Measurements from ENCODE around the gene HOXC10.

DNA sequence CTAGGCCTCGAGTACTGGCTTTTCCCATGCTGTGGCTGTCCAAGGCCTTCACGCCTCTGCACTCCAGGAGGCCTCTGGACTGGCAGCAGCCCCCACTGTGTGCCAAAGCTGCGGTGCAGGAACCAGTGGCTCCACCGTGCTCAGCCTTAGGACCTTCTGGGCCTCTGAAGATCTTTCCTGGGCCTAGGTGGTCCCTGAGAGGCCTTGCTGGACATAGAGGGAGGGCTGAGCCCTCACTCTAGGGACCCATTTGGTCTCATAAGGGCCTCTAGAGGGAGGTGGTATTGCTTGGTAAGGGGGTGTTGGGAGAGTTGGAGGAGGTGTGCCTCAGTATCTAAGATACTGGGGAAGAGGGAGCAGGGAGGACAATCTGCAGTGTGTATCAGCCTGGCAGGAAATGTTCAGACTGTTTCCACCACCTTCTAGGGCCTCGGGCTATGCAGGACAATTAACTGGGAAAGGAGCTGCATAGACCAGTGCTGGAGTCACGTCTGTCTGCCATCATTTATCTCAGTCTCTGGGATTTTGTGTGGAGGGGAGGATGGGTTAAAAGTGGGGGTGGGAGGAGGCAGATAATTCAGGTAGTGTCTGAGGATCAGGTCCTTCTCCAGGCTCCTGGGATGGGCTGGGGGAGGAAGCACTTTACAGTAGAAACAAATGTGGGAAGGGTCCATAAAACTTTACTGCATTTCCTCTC, 50.8 kb downstream of the HOXC10 start:
- TF ChIP-seq, protein P1, sequence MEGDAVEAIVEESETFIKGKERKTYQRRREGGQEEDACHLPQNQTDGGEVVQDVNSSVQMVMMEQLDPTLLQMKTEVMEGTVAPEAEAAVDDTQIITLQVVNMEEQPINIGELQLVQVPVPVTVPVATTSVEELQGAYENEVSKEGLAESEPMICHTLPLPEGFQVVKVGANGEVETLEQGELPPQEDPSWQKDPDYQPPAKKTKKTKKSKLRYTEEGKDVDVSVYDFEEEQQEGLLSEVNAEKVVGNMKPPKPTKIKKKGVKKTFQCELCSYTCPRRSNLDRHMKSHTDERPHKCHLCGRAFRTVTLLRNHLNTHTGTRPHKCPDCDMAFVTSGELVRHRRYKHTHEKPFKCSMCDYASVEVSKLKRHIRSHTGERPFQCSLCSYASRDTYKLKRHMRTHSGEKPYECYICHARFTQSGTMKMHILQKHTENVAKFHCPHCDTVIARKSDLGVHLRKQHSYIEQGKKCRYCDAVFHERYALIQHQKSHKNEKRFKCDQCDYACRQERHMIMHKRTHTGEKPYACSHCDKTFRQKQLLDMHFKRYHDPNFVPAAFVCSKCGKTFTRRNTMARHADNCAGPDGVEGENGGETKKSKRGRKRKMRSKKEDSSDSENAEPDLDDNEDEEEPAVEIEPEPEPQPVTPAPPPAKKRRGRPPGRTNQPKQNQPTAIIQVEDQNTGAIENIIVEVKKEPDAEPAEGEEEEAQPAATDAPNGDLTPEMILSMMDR (IDR thresholded peaks at IDR 0.05): no peak
- TF ChIP-seq POLR2A (IDR thresholded peaks at IDR 0.05) (no peak), POLR2AphosphoS5 (IDR thresholded peaks at IDR 0.05) (no peak), EP300 (IDR thresholded peaks at IDR 0.05) (no peak)
